ENCODE measurements around the gene IL17REL.

IL17REL gene

GRCh38 chr22:49969751-49970527, 42.6 kb downstream of the IL17REL start:
- Histone ChIP-seq H2AFZ (ENCODE audit: low read depth) (peak overlapping the region; percentile 18; the same call in 1 of the 2 replicates), H3K9ac (peak overlapping the region; percentile 88), H3K4me2 (peak overlapping the region; percentile 40; the same call in 1 of the 2 replicates), H3K36me3 (ENCODE audit: insufficient read depth) (no peaks in the 10 kb centered on the region), H3K79me2 (ENCODE audit: insufficient read depth, low read depth) (no peaks in the 10 kb centered on the region), H4K20me1 (ENCODE audit: insufficient read depth) (no peaks in the 10 kb centered on the region), H3K27ac (peak overlapping the region; percentile 93), H3K4me1 (ENCODE audit: low read depth, poor library complexity, severe bottlenecking) (peaks cover 8% of the 10 kb centered on the region), H3K4me3 (IDR thresholded peaks at IDR 0.05; ENCODE audit: insufficient read depth, low read depth, low read length) (no peak overlapping the region), H3K27me3 (ENCODE audit: insufficient read depth, low read depth) (no peaks in the 10 kb centered on the region)
- TF ChIP-seq CTCF (conservative IDR thresholded peaks at IDR 0.05; ENCODE audit: low read depth, low read length) = no peak

DNA sequence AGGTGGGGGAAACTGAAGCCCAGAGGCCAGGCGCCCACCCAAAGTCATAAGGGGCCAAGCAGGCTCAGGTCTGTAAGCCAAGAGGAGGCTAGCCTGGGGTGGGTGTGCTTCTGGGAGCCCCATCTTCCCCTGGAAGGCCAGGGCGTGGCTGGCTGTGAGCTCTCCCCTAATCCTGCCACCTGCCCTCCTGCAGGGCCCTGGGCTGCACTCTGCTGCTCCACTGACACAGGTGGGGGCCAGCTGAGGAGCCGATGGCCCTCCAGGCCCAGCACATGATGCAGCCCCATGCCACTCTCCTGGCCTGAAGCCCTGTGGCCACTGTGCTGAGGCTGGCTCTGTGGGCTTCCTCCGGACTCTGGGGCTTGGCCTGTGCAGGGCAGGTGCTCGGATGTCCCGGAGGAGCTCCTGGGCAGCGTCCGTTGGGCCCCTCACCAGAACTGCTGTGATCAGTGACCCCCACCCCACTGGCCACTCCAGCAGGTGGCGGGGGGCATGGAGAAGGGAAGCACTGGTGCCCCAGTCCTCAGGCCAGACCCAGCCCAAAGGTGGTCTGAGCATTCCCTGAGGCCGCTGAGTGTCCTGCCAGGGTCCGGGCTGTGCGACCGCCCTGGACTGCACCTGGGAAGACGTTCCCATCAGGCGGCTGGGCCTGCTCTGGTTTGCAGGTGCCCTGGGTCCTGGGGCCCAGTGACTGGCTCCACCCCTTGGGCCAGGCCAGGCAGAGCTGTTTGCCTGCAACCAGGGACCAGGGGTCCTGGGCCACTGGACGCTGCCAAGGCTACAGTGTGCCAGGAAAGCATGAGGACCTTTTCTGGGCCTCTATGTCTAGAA, 43.5 kb downstream of the IL17REL start:
- Histone ChIP-seq H4K20me1 (ENCODE audit: insufficient read depth) (no peaks in the 10 kb centered on the region), H3K79me2 (ENCODE audit: insufficient read depth, low read depth) (0 out of 2 replicates have a peak, but pooled peaks cover under 1% of the 10 kb centered on the region), H3K4me3 (IDR thresholded peaks at IDR 0.05; ENCODE audit: insufficient read depth, low read depth, low read length) (no peak overlapping the region), H3K27ac (peak overlapping the region; percentile 93; the same call in 1 of the 2 replicates), H3K4me2 (no peak overlapping the region), H3K36me3 (ENCODE audit: insufficient read depth) (no peaks in the 10 kb centered on the region), H3K4me1 (ENCODE audit: low read depth, poor library complexity, severe bottlenecking) (peaks cover 8% of the 10 kb centered on the region), H3K27me3 (ENCODE audit: insufficient read depth, low read depth) (no peaks in the 10 kb centered on the region), H2AFZ (ENCODE audit: low read depth) (no peak overlapping the region), H3K9ac (no peak overlapping the region)
- TF ChIP-seq CTCF (conservative IDR thresholded peaks at IDR 0.05; ENCODE audit: low read depth, low read length) = no peak

- H4K20me1 ChIP-seq (ENCODE audit: insufficient read depth) = no peaks in the 10 kb centered on the region
- no peaks in the 10 kb centered on the region for H3K27me3 ChIP-seq (ENCODE audit: insufficient read depth, low read depth)
- H3K36me3 ChIP-seq (ENCODE audit: insufficient read depth) = no peaks in the 10 kb centered on the region
- no peak overlapping the region for H3K27ac ChIP-seq
- H2AFZ ChIP-seq (ENCODE audit: low read depth) = no peak overlapping the region
- no peak for TF ChIP-seq CTCF (conservative IDR thresholded peaks at IDR 0.05; ENCODE audit: low read depth, low read length)
- H3K4me2 ChIP-seq = no peak overlapping the region
- H3K79me2 ChIP-seq (ENCODE audit: insufficient read depth, low read depth) = peaks cover 7% of the 10 kb centered on the region; the same call in 1 of the 2 replicates
- peaks cover 8% of the 10 kb centered on the region for H3K4me1 ChIP-seq (ENCODE audit: low read depth, poor library complexity, severe bottlenecking)
- H3K9ac ChIP-seq = no peak overlapping the region
- no peak overlapping the region for H3K4me3 ChIP-seq (IDR thresholded peaks at IDR 0.05; ENCODE audit: insufficient read depth, low read depth, low read length)
Measured at GRCh38 chr22:49968313-49968830, 44.2 kb downstream of the IL17REL start.

- Histone ChIP-seq H3K79me2 (ENCODE audit: insufficient read depth, low read depth) (peaks cover 10% of the 10 kb centered on the region), H3K36me3 (ENCODE audit: insufficient read depth) (no peaks in the 10 kb centered on the region), H3K27me3 (ENCODE audit: insufficient read depth, low read depth) (no peaks in the 10 kb centered on the region), H2AFZ (ENCODE audit: low read depth) (no peak overlapping the region), H3K27ac (no peak overlapping the region), H3K4me3 (IDR thresholded peaks at IDR 0.05; ENCODE audit: insufficient read depth, low read depth, low read length) (no peak overlapping the region), H3K9ac (no peak overlapping the region), H3K4me2 (no peak overlapping the region), H4K20me1 (ENCODE audit: insufficient read depth) (no peaks in the 10 kb centered on the region), H3K4me1 (ENCODE audit: low read depth, poor library complexity, severe bottlenecking) (peaks cover 13% of the 10 kb centered on the region)
- TF ChIP-seq CTCF (conservative IDR thresholded peaks at IDR 0.05; ENCODE audit: low read depth, low read length) = no peak
Measured at GRCh38 chr22:49967706-49968208, 44.8 kb downstream of the IL17REL start.
